ENCODE results near the gene PLB1.

- TF ChIP-seq POLR2AphosphoS5 (IDR thresholded peaks at IDR 0.05) (no peak), CTCF (IDR thresholded peaks at IDR 0.05) (no peak), POLR2A (IDR thresholded peaks at IDR 0.05) (no peak), EP300 (IDR thresholded peaks at IDR 0.05) (no peak)
Observed at GRCh38 chr2:28668106-28668814, 172.4 kb downstream of the PLB1 start.

All from stomach (tissue), 4 donors.